HG02678 (cell line): ENCODE measurements around the gene ARID4A.
"Not testable (repeated sequence)": the region's sequence is repeated elsewhere in the genome, so short reads cannot be mapped to it uniquely, and the experiment has no call there.

ENCODE experiments used
- ATAC-seq: cut with Tn5 transposase; IDR thresholded peaks from one replicate; pipeline ENCODE4 v1.9.1; 2021; ENCODE audit warnings: mild to moderate bottlenecking, moderate library complexity; ENCODE audit not compliant: unreplicated experiment

ARID4A gene, protein sequence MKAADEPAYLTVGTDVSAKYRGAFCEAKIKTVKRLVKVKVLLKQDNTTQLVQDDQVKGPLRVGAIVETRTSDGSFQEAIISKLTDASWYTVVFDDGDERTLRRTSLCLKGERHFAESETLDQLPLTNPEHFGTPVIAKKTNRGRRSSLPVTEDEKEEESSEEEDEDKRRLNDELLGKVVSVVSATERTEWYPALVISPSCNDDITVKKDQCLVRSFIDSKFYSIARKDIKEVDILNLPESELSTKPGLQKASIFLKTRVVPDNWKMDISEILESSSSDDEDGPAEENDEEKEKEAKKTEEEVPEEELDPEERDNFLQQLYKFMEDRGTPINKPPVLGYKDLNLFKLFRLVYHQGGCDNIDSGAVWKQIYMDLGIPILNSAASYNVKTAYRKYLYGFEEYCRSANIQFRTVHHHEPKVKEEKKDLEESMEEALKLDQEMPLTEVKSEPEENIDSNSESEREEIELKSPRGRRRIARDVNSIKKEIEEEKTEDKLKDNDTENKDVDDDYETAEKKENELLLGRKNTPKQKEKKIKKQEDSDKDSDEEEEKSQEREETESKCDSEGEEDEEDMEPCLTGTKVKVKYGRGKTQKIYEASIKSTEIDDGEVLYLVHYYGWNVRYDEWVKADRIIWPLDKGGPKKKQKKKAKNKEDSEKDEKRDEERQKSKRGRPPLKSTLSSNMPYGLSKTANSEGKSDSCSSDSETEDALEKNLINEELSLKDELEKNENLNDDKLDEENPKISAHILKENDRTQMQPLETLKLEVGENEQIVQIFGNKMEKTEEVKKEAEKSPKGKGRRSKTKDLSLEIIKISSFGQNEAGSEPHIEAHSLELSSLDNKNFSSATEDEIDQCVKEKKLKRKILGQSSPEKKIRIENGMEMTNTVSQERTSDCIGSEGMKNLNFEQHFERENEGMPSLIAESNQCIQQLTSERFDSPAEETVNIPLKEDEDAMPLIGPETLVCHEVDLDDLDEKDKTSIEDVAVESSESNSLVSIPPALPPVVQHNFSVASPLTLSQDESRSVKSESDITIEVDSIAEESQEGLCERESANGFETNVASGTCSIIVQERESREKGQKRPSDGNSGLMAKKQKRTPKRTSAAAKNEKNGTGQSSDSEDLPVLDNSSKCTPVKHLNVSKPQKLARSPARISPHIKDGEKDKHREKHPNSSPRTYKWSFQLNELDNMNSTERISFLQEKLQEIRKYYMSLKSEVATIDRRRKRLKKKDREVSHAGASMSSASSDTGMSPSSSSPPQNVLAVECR

GRCh38 chr14:58298477-58299400 lies at the start of gene ARID4A:
ARID4A (plus strand) TSS chr14:58298555; CDS start chr14:58299855, 1,300 bp downstream.
- no peak for ATAC-seq

DNA sequence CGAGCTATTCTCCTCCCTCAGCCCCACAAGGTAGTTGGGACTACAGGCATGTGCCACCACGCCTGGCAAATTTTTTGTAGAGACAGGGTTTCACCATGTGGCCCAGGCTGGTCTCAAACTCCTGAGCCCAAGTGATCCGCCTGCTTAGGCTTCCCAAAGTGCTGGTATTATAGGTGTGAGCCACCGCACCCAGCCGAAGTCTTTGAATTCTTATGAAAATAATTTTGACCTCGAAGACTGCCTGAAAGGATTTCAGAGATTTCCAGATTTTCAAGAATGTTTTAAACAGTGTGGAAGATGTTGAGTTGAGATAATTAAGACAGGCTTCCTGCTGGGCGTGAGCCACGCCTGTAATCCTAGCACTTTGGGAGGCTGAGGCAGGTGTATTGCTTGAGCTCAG lies 48.7 kb upstream of the ARID4A start:
- no peak for ATAC-seq

DNA sequence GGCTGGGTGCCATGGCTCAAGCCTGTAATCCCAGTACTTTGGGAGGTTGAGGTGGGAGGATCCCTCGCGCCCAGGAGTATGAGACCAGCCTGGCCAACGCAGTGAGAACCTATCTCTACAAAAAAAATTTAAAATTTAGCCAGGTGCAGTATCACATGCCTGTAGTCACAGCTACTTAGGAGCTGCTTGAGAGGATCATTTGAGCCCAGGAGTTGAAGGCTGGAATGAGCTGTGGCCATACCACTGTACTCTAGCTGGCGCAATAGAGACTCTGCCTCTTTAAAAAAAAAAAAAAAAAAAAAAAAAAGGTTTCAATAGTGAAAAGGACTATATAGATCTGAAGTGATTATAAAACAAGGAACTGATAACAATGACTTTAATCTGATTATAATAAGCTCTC lies 40.2 kb upstream of the ARID4A start:
- no peak for ATAC-seq

GRCh38 chr14:58262005-58262404 lies 36.4 kb upstream of the ARID4A start:
- ATAC-seq: not testable (repeated sequence)

DNA sequence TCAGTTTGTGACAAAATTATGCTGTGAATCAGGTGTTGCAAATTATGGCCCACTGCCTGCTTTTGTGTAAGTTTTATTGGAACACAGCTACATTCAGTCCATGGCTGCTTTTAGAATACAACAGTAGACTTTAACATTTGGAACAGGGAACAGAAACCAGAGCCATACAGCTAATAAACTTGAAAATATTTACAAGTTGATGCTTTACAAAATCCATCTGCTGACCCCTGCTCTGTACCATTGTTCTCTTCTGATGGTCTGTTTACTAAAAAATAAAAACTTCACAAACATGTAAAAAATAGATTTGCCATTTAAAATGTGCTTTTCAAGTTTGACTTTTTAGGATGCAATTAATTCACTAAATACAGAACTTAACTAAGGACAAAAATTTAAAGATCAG lies 33.0 kb upstream of the ARID4A start:
- no peak for ATAC-seq

DNA sequence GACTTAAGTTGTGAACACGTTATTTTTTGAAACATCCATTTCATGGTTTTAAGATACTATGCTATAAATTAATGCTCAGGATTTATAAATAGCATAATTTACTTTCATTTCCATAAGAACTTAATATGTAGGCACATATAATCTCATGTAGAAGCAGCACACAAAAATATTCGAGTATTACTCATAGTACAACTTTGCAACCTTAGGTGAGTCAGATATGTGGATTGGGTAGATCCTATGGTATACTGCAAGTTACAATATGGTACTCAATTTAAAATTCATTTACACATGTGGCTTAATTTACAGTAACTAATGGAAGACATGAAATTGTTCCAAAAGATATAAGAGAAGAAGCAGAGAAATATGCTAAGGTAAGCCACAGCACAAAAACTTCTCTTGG lies 27.7 kb upstream of the ARID4A start:
- ATAC-seq: no peak

DNA sequence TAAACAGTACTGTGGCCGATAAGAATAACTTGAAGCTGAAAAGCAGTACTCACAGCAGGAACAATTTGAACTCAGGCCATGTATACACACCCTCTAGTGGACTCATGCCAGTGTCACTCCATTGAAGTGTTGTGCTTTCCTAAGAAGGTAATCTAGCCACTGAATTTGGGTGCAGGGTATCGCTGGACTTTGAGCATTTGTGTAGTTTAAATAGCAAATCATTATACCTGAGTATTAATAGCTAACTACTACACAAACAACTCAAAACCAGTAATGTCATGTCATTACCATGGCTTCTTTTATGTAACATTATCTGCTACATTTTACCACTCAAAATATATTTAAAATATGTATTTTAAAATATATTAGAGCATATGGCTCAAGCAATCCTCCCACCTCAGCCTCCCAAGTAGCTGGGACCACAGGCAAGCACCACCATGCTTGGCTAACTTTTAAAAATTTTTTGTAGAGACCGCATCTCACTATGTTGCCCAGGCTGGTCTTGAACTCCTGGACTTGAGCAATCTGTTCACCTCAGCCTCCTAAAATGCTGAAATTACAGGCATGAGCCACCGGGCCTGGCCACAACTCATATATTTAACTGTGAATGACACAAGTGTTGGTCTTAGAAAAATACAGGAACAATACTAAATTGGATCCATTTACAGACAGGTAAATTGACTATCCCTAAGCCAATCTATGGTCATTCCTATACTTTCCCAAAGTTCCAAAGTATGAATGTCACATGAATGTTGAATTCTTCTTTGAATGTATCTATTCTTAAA lies 25.6 kb upstream of the ARID4A start:
- no peak for ATAC-seq

DNA sequence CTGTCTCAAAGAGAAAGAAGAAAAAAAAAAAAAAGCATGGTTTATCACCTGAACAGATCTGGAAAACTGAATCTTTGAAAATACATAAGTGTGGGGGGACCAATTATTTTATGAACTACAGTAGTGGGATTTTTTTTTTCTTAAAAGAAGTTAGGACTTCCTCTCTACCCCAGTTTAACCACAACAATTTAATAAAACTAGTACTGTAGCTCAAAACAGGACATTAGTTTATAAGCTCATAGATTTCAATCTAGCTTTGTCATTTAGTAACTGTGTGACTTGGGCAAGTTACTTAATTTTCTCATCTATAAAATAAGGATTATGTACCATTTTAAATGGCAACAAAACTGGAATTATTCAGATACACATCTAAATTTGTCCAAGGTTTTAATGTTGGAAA lies 23.5 kb upstream of the ARID4A start:
- no peak for ATAC-seq

GRCh38 chr14:58275527-58276190 lies 22.7 kb upstream of the ARID4A start:
- no peak for ATAC-seq

DNA sequence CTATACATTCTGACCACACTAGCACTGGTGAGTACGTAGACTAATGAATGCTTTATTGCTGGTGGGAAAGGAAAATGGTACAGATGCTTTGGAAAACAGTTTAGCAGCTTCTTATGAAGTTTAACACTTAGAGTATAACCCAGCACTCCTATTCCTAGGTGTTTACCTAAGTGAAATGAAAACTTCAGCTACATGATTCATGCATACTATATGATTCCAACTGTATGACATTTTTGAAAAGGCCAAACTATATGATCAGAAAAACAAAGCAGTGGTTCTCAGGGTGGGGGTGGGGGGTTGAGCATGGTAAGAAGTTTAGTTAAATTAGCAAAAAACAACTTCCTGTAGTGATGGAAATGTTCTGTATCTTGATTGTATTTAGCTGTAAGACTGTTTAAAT lies 22.1 kb upstream of the ARID4A start:
- ATAC-seq: no peak

DNA sequence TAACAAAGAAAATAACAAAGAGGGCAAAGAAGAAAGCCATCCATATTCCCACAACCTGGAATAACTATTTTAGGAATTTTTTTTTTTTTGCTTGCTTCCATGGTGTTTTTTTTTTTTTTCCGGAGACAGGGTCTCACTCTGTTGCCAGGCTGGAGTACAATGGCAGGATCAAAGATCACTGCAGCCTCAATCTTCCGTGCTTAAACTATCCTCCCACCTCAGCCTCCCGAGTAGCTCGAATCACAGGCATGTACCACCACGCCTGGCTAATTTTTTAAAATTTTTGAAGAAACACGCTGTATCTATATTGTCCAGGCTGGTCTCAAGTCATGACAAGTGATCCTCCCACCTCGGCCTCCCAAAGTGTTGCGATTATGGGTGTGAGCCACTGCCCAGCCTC lies 20.2 kb upstream of the ARID4A start:
- no peak for ATAC-seq

DNA sequence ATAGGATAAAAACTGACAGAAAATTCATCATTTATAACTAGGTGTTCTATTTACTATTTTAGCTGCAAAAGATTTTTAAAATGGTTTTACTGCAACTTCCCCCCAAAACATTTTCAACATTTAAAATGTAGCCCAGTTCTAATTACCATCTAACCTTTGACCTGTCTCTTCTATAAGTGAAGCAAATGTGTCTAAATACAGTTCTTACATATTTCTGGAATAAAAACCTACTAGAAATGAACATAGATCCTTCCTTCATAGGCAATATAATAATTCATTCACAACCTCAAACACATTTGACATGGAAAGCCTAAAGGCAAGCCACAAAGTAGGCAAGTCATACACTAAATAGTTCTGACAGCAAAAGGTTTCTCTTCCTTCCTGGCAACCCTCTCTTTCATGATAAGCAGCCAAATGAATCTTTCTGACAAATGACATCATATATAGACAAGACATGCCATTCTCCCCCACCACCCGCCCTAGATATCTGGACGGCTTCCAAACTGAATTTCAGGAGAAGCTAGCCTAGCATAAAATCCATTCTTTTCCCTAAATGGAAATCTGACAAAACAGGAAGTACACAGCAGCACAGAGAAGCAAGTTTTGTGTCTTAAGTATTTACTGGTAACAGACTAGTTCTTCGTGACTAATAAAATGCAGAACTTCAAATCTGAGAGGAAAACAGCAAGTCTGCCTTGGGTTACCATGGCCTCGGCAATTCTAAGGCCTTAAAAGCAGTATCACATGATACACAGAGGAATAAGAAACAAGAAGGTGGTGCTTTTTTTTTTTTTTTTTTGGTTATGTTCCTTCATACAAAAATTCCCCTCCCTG lies 17.2 kb upstream of the ARID4A start:
- ATAC-seq: peak; percentile 55

- ATAC-seq: no peak
Measured at GRCh38 chr14:58281969-58282368, 16.4 kb upstream of the ARID4A start.

DNA sequence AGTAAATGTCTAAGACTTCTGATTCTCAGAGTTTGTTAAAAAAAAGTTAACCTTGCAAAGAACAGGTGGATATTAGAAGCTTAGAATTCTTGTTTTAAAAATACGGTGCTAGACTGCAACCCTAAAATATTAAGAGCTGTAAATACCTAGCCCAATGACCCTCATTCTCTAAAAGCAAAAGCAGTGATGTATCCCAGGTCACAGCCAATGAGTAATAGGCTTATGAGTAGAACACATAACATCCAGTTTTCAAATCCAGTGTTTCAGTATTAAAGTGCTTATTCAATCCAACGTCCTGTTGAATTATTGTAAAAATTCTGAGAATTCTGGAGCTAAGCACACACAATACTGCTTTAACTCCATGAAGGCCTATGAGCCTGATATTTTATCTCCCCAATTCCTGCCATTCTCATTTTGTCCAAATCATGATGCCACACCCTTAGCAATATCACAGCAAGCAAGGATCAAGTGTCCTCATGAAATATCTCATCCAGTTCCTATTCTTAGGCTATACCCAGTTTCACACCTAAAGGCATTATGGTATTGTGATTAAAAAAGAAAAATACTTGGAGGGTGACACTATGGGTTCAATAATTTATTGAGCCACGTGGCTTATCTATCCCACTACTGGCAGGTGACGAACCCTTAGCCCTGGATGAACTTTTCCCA lies 15.3 kb upstream of the ARID4A start:
- ATAC-seq: no peak

- ATAC-seq: no peak
Measured at GRCh38 chr14:58283730-58284129, 14.6 kb upstream of the ARID4A start.

GRCh38 chr14:58285132-58285531 lies 13.2 kb upstream of the ARID4A start:
- ATAC-seq: no peak

GRCh38 chr14:58287607-58288042 lies 10.7 kb upstream of the ARID4A start:
- no peak for ATAC-seq
